A549 (cell line): ENCODE measurements around the gene ATP8B4.

Experiments
- FOSL2 ChIP-seq, 2 experiments: fragments of 450-650 bp in 1 of 2; fragments of >200 bp in 1 of 2; sonication (Bioruptor Twin) in 1 of 2; formaldehyde crosslinking; IDR thresholded peaks; 2 replicates each; pipeline versions ENCODE4 v1.5.0 to v1.6.1; 2016 to 2020; ENCODE audit warnings: mild to moderate bottlenecking in 1 of 2, moderate library complexity in 1 of 2
- MYC ChIP-seq: IDR thresholded peaks from 2 replicates; pipeline ENCODE4 v1.6.1; 2012; ENCODE audit warnings: mild to moderate bottlenecking, inconsistent platforms, low read length, improper control_type of control experiment, borderline replicate concordance
- POLR2AphosphoS2 ChIP-seq: conservative IDR thresholded peaks from 2 replicates; pipeline ENCODE4 v1.6.1; 2012; ENCODE audit warnings: low read length, improper control_type of control experiment, inconsistent platforms
- RNF2 ChIP-seq: fragments of 200-600 bp; sonication (generic); IDR thresholded peaks from 2 replicates; pipeline ENCODE4 v1.6.1; 2016; ENCODE audit warnings: low read depth, mild to moderate bottlenecking, antibody characterized with exemption, moderate library complexity, borderline replicate concordance

GRCh38 chr15:50017522-50017921, 101.5 kb downstream of the ATP8B4 start:
- TF ChIP-seq FOSL2 (IDR thresholded peaks at IDR 0.05) (no peak), FOSL2 (CRISPR knock-in tag; IDR thresholded peaks at IDR 0.05) (no peak), POLR2AphosphoS2 (no peak), RNF2 (no peak), MYC (no peak)
